BLaER1 treated with 17β-estradiol and CSF1 and Interleukin-3, amounts not matched to agents 10 nM and 100 nM (cell line): ENCODE measurements around the gene PTCD1.

ENCODE experiments used
- H3K27ac ChIP-seq, 11 experiments: shearing (Covaris generic); formaldehyde crosslinking; 2 replicates each; pipeline ENCODE4 v1.8.1; 2022
- H3K27me3 ChIP-seq, 11 experiments: shearing (Covaris generic); formaldehyde crosslinking; 2 replicates each; pipeline ENCODE4 v1.8.1; 2022
- H3K36me3 ChIP-seq, 11 experiments: shearing (Covaris generic); formaldehyde crosslinking; 2 replicates each; pipeline ENCODE4 v1.8.1; 2022
- H3K4me1 ChIP-seq, 10 experiments: shearing (Covaris generic); formaldehyde crosslinking; 2 replicates each; pipeline ENCODE4 v1.8.1; 2022
- H3K4me2 ChIP-seq, 11 experiments: shearing (Covaris generic); formaldehyde crosslinking; 2 replicates each; pipeline ENCODE4 v1.8.1; 2022
- H3K4me3 ChIP-seq, 10 experiments: shearing (Covaris generic); formaldehyde crosslinking; 2 replicates each; pipeline ENCODE4 v1.8.1; 2022
- H3K9ac ChIP-seq, 11 experiments: shearing (Covaris generic); formaldehyde crosslinking; 2 replicates each; pipeline ENCODE4 v1.8.1; 2022
- H3K9me3 ChIP-seq, 11 experiments: shearing (Covaris generic); formaldehyde crosslinking; replicated peaks in 1 of 11; 2 replicates each; pipeline ENCODE4 v1.8.1; 2022
- H4K20me1 ChIP-seq, 11 experiments: shearing (Covaris generic); formaldehyde crosslinking; 2 replicates each; pipeline ENCODE4 v1.8.1; 2022
- Cebpa-rat ChIP-seq, 11 experiments: shearing (Covaris generic); IDR thresholded peaks; 2 replicates each; pipeline ENCODE4 v1.8.1; 2022

Gene PTCD1, protein sequence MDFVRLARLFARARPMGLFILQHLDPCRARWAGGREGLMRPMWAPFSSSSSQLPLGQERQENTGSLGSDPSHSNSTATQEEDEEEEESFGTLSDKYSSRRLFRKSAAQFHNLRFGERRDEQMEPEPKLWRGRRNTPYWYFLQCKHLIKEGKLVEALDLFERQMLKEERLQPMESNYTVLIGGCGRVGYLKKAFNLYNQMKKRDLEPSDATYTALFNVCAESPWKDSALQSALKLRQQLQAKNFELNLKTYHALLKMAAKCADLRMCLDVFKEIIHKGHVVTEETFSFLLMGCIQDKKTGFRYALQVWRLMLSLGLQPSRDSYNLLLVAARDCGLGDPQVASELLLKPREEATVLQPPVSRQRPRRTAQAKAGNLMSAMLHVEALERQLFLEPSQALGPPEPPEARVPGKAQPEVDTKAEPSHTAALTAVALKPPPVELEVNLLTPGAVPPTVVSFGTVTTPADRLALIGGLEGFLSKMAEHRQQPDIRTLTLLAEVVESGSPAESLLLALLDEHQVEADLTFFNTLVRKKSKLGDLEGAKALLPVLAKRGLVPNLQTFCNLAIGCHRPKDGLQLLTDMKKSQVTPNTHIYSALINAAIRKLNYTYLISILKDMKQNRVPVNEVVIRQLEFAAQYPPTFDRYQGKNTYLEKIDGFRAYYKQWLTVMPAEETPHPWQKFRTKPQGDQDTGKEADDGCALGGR

DNA sequence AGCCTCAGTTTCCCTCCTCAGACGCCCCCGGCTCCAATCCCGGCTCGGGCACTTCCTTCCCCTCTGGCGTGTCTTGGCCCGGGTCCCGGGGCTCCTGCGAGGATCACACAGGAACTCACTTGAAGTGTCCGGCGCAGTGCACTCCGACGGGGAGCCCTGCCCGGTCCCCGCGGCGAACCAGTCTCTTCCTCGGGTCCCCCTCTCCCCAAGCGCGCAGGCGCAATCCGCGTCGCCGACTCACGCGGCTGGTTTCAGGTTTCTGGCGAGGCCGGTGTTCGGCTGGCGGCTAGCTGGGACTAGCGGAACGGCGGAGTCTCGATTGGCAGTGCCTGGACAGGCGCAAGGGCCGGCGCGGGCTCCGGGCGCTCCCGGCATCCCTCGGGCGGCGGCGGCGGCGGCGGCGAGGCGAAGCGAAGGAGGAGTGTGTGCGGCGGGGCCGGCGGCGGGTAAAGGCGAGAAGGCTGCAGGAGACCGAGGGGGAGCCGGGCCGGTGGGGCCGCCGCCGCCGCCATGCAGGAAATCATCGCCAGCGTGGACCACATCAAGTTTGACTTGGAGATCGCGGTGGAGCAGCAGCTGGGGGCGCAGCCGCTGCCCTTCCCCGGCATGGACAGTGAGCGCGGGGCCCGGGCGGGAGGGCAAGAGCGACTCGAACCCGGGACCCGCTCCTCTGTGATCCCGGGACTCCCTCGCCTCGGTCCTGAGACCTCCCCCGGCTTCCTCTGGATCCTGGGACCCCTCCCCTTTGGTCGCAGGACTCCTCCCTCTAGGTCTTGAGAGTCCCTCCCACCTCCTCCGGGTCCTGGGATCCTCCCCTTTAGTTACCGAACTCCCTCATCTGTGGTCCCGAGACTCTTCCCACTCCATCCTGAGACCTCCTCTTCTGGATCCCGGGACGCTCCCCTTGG, at the start of gene PTCD1, which contains the start of gene CPSF4:
TSS of gene PTCD1 (minus strand) at position 226 of the 908 bp plus-strand sequence. CDS start 3,556 bp downstream, outside the sequence.
TSS of gene CPSF4 (plus strand) at position 371 of the 908 bp plus-strand sequence. CDS start at position 511, 140 bp downstream.
- Histone ChIP-seq H3K27ac (peak within 1 kb of the TSS; percentile 80 to 96 (median 88)), H3K9ac (peak within 1 kb of the TSS; percentile 89 to 97 (median 93)), H3K4me1 (peaks cover 24 to 59% (median 40%) of the 10 kb centered on the region in 10 experiments), H3K36me3 (peaks cover 24 to 72% (median 50%) of the 10 kb centered on the region in 11 experiments), H3K4me3 (peak within 1 kb of the TSS; percentile 87 to 99 (median 94)), H4K20me1 (peaks cover 11 to 86% (median 61%) of the 10 kb centered on the region in 11 experiments; a peak in 21 of 22 replicates), H3K27me3 (no peaks in the 10 kb centered on the region), H3K9me3 (no peaks in the 10 kb centered on the region), H3K4me2 (peak within 1 kb of the TSS; percentile 82 to 98 (median 94))
- TF ChIP-seq Cebpa-rat (IDR thresholded peaks at IDR 0.05), result no peak

GRCh38 chr7:99485094-99485493, 46.5 kb upstream of the PTCD1 start:
- Histone ChIP-seq H3K4me1 (peaks cover 0 to 8% (median 0%) of the 10 kb centered on the region in 10 experiments; a peak in 5 of 20 replicates), H3K27ac (no peak overlapping the region), H4K20me1 (peaks cover 0 to 55% (median 15%) of the 10 kb centered on the region in 11 experiments; a peak in 14 of 22 replicates), H3K4me2 (no peak overlapping the region), H3K27me3 (no peaks in the 10 kb centered on the region), H3K36me3 (peaks cover 64 to 99% (median 82%) of the 10 kb centered on the region in 11 experiments), H3K9me3 (no peaks in the 10 kb centered on the region), H3K9ac (no peak overlapping the region), H3K4me3 (no peak overlapping the region)
- no peak for TF ChIP-seq Cebpa-rat (IDR thresholded peaks at IDR 0.05)

- TF ChIP-seq Cebpa-rat (IDR thresholded peaks at IDR 0.05), result no peak
- Histone ChIP-seq H3K27me3 (no peaks in the 10 kb centered on the region), H3K36me3 (peaks cover 44 to 97% (median 79%) of the 10 kb centered on the region in 11 experiments), H3K9ac (peak overlapping the region in 10 of 11 experiments; percentile 19 to 69 (median 54); a peak in 17 of 22 replicates), H3K9me3 (no peaks in the 10 kb centered on the region), H3K4me3 (peak overlapping the region in 5 of 10 experiments; percentile 12 to 57 (median 36); a peak in 7 of 20 replicates), H3K4me1 (peaks cover 14 to 71% (median 34%) of the 10 kb centered on the region in 10 experiments), H3K27ac (peak overlapping the region in 8 of 11 experiments; percentile 33 to 75 (median 58); a peak in 15 of 22 replicates), H4K20me1 (peaks cover 0 to 70% (median 57%) of the 10 kb centered on the region in 11 experiments; a peak in 19 of 22 replicates), H3K4me2 (peak overlapping the region in 9 of 11 experiments; percentile 3 to 99 (median 92); a peak in 15 of 22 replicates)
Observed at GRCh38 chr7:99478464-99479440, 40.2 kb upstream of the PTCD1 start.

DNA sequence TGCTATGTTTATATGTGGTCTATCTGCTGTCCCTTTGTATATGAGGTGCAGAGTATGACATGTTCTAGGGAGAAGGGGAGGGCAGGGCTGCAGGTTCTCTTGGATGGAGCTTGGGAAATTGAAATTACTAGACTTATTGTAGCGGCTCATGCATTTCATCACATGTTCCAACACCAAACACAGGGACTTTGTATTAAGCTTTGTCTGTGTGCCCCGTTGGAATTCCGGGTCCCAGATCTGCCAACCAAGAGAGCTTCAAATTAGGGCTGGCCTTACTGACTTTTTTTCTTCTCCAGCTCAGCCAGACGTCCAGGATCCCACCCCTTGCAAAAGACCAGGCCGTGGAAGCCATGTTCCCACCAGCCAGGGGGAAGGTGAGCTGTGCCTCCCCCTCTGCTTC, 37.5 kb upstream of the PTCD1 start:
- Histone ChIP-seq H4K20me1 (peaks cover 0 to 67% (median 47%) of the 10 kb centered on the region in 11 experiments; a peak in 19 of 22 replicates), H3K36me3 (peaks cover 27 to 72% (median 55%) of the 10 kb centered on the region in 11 experiments), H3K9ac (peak overlapping the region in 2 of 11 experiments; percentile 8 to 20; a peak in 3 of 22 replicates), H3K4me2 (peak overlapping the region in 2 of 11 experiments; percentile 96 to 99; a peak in 4 of 22 replicates), H3K4me3 (no peak overlapping the region), H3K27ac (no peak overlapping the region), H3K9me3 (no peaks in the 10 kb centered on the region), H3K4me1 (peaks cover 23 to 75% (median 39%) of the 10 kb centered on the region in 10 experiments), H3K27me3 (no peaks in the 10 kb centered on the region)
- no peak for TF ChIP-seq Cebpa-rat (IDR thresholded peaks at IDR 0.05)

- H4K20me1 ChIP-seq, result peaks cover 0 to 40% (median 37%) of the 10 kb centered on the region in 11 experiments; a peak in 18 of 22 replicates
- peak overlapping the region; percentile 75 to 96 (median 86) for H3K4me3 ChIP-seq
- H3K27ac ChIP-seq, result peak overlapping the region; percentile 85 to 97 (median 95); a peak in 21 of 22 replicates
- H3K4me1 ChIP-seq, result peaks cover 12 to 55% (median 30%) of the 10 kb centered on the region in 10 experiments
- peaks cover 10 to 43% (median 28%) of the 10 kb centered on the region in 11 experiments for H3K36me3 ChIP-seq
- TF ChIP-seq Cebpa-rat (IDR thresholded peaks at IDR 0.05), result no peak
- H3K9me3 ChIP-seq, result no peaks in the 10 kb centered on the region
- no peaks in the 10 kb centered on the region for H3K27me3 ChIP-seq
- peak overlapping the region; percentile 70 to 94 (median 86) for H3K4me2 ChIP-seq
- H3K9ac ChIP-seq, result peak overlapping the region; percentile 86 to 95 (median 92)
Observed at GRCh38 chr7:99473315-99473596, 34.7 kb upstream of the PTCD1 start.

- peak within 1 kb of the TSS; percentile 70 to 94 (median 86) for H3K4me2 ChIP-seq
- H3K36me3 ChIP-seq, result peaks cover 10 to 38% (median 25%) of the 10 kb centered on the region in 11 experiments
- no peaks in the 10 kb centered on the region for H3K9me3 ChIP-seq
- no peaks in the 10 kb centered on the region for H3K27me3 ChIP-seq
- peak within 1 kb of the TSS; percentile 75 to 96 (median 86) for H3K4me3 ChIP-seq
- peak within 1 kb of the TSS; percentile 85 to 97 (median 95) for H3K27ac ChIP-seq
- peak within 1 kb of the TSS; percentile 86 to 95 (median 92) for H3K9ac ChIP-seq
- peaks cover 0 to 35% (median 32%) of the 10 kb centered on the region in 11 experiments; a peak in 16 of 22 replicates for H4K20me1 ChIP-seq
- H3K4me1 ChIP-seq, result peaks cover 9 to 49% (median 28%) of the 10 kb centered on the region in 10 experiments
- no peak for TF ChIP-seq Cebpa-rat (IDR thresholded peaks at IDR 0.05)
Observed at GRCh38 chr7:99472561-99473314, 34.1 kb upstream of the PTCD1 start, which contains the start of gene ZNF789. Gene ZNF789 (plus strand): TSS chr7:99472890. CDS start chr7:99476457, 3,567 bp downstream.
